HepG2 (cell line): ENCODE results near the gene PRR36. TPM values are rescaled to one million over a fixed set of nuclear protein-coding genes. Genes with fewer than 3 reads are reported as not detected.
A peak's percentile ranks its signal among the peaks of the same experiment; 100 is the strongest.

Experiments
- ATRX ChIP-seq: sonication (generic); formaldehyde crosslinking; IDR thresholded peaks from 2 replicates; pipeline ENCODE4 v1.4.0; 2020; ENCODE audit warnings: missing genetic modification reagents, borderline replicate concordance
- DNMT3B ChIP-seq: conservative IDR thresholded peaks from 2 replicates; pipeline ENCODE4 v1.6.1; 2016; ENCODE audit warnings: missing biosample characterization, control low read depth
- PPARG ChIP-seq: conservative IDR thresholded peaks from 2 replicates; pipeline ENCODE4 v1.6.1; 2016; ENCODE audit warnings: missing biosample characterization, missing genetic modification reagents
- TBX3 ChIP-seq: fragments of 450-650 bp; IDR thresholded peaks from 2 replicates; pipeline ENCODE4 v1.6.1; 2017; ENCODE audit warnings: antibody characterized with exemption, mild to moderate bottlenecking, inconsistent platforms, borderline replicate concordance
- ZIK1 ChIP-seq: sonication (generic); formaldehyde crosslinking; IDR thresholded peaks from 2 replicates; pipeline ENCODE4 v1.5.0; 2020; ENCODE audit warnings: mild to moderate bottlenecking, low read depth, missing genetic modification reagents, borderline replicate concordance
- ZNF160 ChIP-seq: sonication (generic); formaldehyde crosslinking; IDR thresholded peaks from 2 replicates; pipeline ENCODE4 v1.8.0; 2022; ENCODE audit warnings: mild to moderate bottlenecking, inconsistent platforms, missing genetic modification reagents
- ZNF430 ChIP-seq: sonication (generic); formaldehyde crosslinking; IDR thresholded peaks from 2 replicates; pipeline ENCODE4 v1.9.0; 2021; ENCODE audit warnings: mild to moderate bottlenecking, missing genetic modification reagents
- polyA plus RNA-seq, 8 experiments: library from polyadenylated mRNA; depleted of rRNA in 3 of 8; stranded (reverse) in 7 of 8; unstranded in 1 of 8; fragments of >200 nt; fragmentation: Illumina TruSeq in 4 of 8; extraction: Trizol in 4 of 8; gene quantifications; 2 replicates each; pipeline versions ENCODE4 v1.2.1 to v1.2.3, GENCODE V29; 2011 to 2016; ENCODE audit warnings: low read depth in 4 of 8, missing spikeins in 1 of 8, mixed read lengths in 1 of 8; ENCODE audit not compliant: insufficient read depth in 1 of 8
- total RNA-seq, 5 experiments: library from RNA; depleted of rRNA; stranded (reverse); fragments of >200 nt; fragmentation: Illumina TruSeq; extraction: Trizol; gene quantifications; 2 replicates each; pipeline ENCODE4 v1.2.3, GENCODE V29; 2016; ENCODE audit warnings: low read depth in 1 of 5
- TF ChIP-seq, protein P1 (sequence below): sonication (generic); formaldehyde crosslinking; IDR thresholded peaks from 2 replicates; pipeline ENCODE4 v1.4.0; 2020; ENCODE audit warnings: low read depth, mild to moderate bottlenecking, missing genetic modification reagents
- TF ChIP-seq, protein P2 (sequence below): sonication (generic); formaldehyde crosslinking; IDR thresholded peaks from 2 replicates; pipeline ENCODE4 v1.8.0; 2022; ENCODE audit warnings: missing genetic modification reagents, low read depth, mild to moderate bottlenecking, borderline replicate concordance
- TF ChIP-seq, protein P3 (sequence below): fragments of 450-650 bp; IDR thresholded peaks from 2 replicates; pipeline ENCODE4 v1.6.1; 2017; ENCODE audit warnings: mild to moderate bottlenecking
- TF ChIP-seq, protein P4 (sequence below): sonication (generic); formaldehyde crosslinking; IDR thresholded peaks from 2 replicates; pipeline ENCODE4 v1.9.0; 2021; ENCODE audit warnings: mild to moderate bottlenecking, missing genetic modification reagents
- TF ChIP-seq, protein P5 (sequence below): sonication (generic); formaldehyde crosslinking; IDR thresholded peaks from 2 replicates; pipeline ENCODE4 v1.5.0; 2020; ENCODE audit warnings: mild to moderate bottlenecking, missing genetic modification reagents

PRR36 gene
- total and polyA plus RNA-seq, 2 of the 13 experiments (the other 11 are each of a cell fraction or from before 2014, with no cell fraction given), result 0.07 to 0.17 TPM

DNA sequence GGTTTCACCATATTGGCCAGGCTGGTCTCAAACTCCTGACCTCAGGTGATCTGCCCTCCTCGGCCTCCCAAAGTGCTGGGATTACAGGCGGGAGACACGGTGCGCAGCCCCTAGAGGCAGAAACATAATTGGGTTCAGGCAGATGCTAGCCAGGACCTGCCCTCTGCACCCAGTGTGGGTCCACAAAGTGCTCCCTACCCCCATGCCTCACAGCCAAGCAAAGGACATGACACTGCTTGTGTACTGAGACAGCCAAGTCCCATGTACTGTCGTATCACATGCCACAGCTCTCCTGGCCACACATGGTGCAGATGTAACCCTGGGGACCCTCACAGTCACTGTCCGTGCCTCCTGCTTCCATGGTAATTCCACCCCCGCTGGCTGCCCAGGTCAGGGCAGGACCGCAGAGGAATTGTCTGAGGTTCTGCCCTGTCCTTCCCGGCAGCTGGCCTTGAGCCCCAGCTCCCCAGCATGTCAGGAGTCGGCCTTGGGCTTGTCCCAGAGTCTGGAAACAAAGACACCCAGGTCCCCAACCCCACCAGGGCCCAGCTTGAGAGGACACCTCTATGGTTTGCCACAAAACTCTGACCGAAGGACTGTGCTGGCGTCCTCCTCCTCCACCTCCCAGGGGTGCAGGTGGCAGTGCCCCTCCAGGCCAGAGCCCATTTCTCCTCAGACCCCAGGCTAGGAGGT is 7.6 kb downstream of the PRR36 start (continued):
- TF ChIP-seq, protein P1, sequence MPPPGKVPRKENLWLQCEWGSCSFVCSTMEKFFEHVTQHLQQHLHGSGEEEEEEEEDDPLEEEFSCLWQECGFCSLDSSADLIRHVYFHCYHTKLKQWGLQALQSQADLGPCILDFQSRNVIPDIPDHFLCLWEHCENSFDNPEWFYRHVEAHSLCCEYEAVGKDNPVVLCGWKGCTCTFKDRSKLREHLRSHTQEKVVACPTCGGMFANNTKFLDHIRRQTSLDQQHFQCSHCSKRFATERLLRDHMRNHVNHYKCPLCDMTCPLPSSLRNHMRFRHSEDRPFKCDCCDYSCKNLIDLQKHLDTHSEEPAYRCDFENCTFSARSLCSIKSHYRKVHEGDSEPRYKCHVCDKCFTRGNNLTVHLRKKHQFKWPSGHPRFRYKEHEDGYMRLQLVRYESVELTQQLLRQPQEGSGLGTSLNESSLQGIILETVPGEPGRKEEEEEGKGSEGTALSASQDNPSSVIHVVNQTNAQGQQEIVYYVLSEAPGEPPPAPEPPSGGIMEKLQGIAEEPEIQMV (CRISPR knock-in tag), result no peak
- TF ChIP-seq PPARG (CRISPR knock-in tag) (no peak), ATRX (CRISPR knock-in tag) (no peak), ZIK1 (CRISPR knock-in tag) (0 out of 2 replicates have a peak, but pooled peaks have one; percentile 26), ZNF430 (CRISPR knock-in tag) (no peak), ZNF160 (CRISPR knock-in tag) (no peak), TBX3 (no peak), DNMT3B (no peak)
- TF ChIP-seq, protein P2, sequence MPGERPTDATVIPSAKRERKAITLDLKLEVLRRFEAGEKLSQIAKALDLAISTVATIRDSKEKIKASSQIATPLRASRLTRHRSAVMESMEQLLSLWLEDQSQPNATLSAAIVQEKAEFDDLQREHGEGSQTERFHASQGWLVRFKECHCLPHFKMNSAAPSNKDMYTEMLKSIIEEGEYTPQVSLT, result no peak
- TF ChIP-seq, protein P3, sequence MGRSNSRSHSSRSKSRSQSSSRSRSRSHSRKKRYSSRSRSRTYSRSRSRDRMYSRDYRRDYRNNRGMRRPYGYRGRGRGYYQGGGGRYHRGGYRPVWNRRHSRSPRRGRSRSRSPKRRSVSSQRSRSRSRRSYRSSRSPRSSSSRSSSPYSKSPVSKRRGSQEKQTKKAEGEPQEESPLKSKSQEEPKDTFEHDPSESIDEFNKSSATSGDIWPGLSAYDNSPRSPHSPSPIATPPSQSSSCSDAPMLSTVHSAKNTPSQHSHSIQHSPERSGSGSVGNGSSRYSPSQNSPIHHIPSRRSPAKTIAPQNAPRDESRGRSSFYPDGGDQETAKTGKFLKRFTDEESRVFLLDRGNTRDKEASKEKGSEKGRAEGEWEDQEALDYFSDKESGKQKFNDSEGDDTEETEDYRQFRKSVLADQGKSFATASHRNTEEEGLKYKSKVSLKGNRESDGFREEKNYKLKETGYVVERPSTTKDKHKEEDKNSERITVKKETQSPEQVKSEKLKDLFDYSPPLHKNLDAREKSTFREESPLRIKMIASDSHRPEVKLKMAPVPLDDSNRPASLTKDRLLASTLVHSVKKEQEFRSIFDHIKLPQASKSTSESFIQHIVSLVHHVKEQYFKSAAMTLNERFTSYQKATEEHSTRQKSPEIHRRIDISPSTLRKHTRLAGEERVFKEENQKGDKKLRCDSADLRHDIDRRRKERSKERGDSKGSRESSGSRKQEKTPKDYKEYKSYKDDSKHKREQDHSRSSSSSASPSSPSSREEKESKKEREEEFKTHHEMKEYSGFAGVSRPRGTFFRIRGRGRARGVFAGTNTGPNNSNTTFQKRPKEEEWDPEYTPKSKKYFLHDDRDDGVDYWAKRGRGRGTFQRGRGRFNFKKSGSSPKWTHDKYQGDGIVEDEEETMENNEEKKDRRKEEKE, result no peak
- TF ChIP-seq, protein P4, sequence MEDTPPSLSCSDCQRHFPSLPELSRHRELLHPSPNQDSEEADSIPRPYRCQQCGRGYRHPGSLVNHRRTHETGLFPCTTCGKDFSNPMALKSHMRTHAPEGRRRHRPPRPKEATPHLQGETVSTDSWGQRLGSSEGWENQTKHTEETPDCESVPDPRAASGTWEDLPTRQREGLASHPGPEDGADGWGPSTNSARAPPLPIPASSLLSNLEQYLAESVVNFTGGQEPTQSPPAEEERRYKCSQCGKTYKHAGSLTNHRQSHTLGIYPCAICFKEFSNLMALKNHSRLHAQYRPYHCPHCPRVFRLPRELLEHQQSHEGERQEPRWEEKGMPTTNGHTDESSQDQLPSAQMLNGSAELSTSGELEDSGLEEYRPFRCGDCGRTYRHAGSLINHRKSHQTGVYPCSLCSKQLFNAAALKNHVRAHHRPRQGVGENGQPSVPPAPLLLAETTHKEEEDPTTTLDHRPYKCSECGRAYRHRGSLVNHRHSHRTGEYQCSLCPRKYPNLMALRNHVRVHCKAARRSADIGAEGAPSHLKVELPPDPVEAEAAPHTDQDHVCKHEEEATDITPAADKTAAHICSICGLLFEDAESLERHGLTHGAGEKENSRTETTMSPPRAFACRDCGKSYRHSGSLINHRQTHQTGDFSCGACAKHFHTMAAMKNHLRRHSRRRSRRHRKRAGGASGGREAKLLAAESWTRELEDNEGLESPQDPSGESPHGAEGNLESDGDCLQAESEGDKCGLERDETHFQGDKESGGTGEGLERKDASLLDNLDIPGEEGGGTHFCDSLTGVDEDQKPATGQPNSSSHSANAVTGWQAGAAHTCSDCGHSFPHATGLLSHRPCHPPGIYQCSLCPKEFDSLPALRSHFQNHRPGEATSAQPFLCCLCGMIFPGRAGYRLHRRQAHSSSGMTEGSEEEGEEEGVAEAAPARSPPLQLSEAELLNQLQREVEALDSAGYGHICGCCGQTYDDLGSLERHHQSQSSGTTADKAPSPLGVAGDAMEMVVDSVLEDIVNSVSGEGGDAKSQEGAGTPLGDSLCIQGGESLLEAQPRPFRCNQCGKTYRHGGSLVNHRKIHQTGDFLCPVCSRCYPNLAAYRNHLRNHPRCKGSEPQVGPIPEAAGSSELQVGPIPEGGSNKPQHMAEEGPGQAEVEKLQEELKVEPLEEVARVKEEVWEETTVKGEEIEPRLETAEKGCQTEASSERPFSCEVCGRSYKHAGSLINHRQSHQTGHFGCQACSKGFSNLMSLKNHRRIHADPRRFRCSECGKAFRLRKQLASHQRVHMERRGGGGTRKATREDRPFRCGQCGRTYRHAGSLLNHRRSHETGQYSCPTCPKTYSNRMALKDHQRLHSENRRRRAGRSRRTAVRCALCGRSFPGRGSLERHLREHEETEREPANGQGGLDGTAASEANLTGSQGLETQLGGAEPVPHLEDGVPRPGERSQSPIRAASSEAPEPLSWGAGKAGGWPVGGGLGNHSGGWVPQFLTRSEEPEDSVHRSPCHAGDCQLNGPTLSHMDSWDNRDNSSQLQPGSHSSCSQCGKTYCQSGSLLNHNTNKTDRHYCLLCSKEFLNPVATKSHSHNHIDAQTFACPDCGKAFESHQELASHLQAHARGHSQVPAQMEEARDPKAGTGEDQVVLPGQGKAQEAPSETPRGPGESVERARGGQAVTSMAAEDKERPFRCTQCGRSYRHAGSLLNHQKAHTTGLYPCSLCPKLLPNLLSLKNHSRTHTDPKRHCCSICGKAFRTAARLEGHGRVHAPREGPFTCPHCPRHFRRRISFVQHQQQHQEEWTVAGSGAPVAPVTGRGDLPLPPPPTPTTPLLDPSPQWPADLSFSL (CRISPR knock-in tag), result no peak
- TF ChIP-seq, protein P5, sequence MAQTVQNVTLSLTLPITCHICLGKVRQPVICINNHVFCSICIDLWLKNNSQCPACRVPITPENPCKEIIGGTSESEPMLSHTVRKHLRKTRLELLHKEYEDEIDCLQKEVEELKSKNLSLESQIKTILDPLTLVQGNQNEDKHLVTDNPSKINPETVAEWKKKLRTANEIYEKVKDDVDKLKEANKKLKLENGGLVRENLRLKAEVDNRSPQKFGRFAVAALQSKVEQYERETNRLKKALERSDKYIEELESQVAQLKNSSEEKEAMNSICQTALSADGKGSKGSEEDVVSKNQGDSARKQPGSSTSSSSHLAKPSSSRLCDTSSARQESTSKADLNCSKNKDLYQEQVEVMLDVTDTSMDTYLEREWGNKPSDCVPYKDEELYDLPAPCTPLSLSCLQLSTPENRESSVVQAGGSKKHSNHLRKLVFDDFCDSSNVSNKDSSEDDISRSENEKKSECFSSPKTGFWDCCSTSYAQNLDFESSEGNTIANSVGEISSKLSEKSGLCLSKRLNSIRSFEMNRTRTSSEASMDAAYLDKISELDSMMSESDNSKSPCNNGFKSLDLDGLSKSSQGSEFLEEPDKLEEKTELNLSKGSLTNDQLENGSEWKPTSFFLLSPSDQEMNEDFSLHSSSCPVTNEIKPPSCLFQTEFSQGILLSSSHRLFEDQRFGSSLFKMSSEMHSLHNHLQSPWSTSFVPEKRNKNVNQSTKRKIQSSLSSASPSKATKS (CRISPR knock-in tag), result no peak
